ENCODE results near the gene FAM240B. TPM values are rescaled to one million over a fixed set of nuclear protein-coding genes. Genes with fewer than 3 reads are reported as not detected.

FAM240B gene
- total RNA-seq, 1 experiment from 2014 or later = not detected

GRCh38 chr9:38696999-38697398 lies 22.9 kb downstream of the FAM240B start:
- no peak overlapping the region for H3K56ac ChIP-seq (ENCODE audit: insufficient read length, low read depth, low read length)
- H2BK12ac ChIP-seq (ENCODE audit: insufficient read length, low read depth, low read length) = no peak overlapping the region
- H3K18ac ChIP-seq (ENCODE audit: insufficient read length, low read depth, low read length) = no peak overlapping the region
- no peak overlapping the region for H4K91ac ChIP-seq (ENCODE audit: insufficient read length, low read depth, low read length)
- no peaks in the 10 kb centered on the region for H3K79me2 ChIP-seq (ENCODE audit: insufficient read depth, low read length)
- H3K4ac ChIP-seq (ENCODE audit: low read depth, low read length) = no peak overlapping the region
- no peak for TF ChIP-seq CTCF (conservative IDR thresholded peaks at IDR 0.05)
- no peak overlapping the region for H3K14ac ChIP-seq (ENCODE audit: insufficient read depth, low read length)
- H2AK5ac ChIP-seq (ENCODE audit: insufficient read length, low read length) = no peak overlapping the region
- peaks cover 24 to 31% of the 10 kb centered on the region in 2 experiments for H3K4me1 Mint-ChIP-seq
- peaks cover 7% of the 10 kb centered on the region; the same call in 1 of the 2 replicates for H3K27me3 Mint-ChIP-seq (ENCODE audit: low read depth)
- H3K27ac ChIP-seq (ENCODE audit: insufficient read length, low read depth, low read length) = no peak overlapping the region
- no peaks in the 10 kb centered on the region for H3K9me3 ChIP-seq (ENCODE audit: control insufficient read depth, low read depth, low read length)
- no peak overlapping the region for H2AFZ ChIP-seq (ENCODE audit: low read length)
- DNase-seq = no peak
- H2BK15ac ChIP-seq (ENCODE audit: low read depth, low read length) = no peak overlapping the region
- H2BK20ac ChIP-seq (ENCODE audit: low read depth, low read length, poor library complexity, severe bottlenecking) = no peak overlapping the region
- no peaks in the 10 kb centered on the region for H3K23me2 ChIP-seq (ENCODE audit: insufficient read length, low read depth, low read length, poor library complexity, severe bottlenecking)
- H3K4me3 Mint-ChIP-seq = no peak overlapping the region
- no peak overlapping the region for H2BK120ac ChIP-seq (ENCODE audit: low read depth, low read length, poor library complexity, severe bottlenecking)
- no peak overlapping the region for H4K5ac ChIP-seq (ENCODE audit: insufficient read length, low read depth, low read length)
- no peaks in the 10 kb centered on the region for H3K9me3 Mint-ChIP-seq
- no peak overlapping the region for H3K4me2 ChIP-seq (ENCODE audit: insufficient read depth, insufficient read length, low read length)
- no peaks in the 10 kb centered on the region for H3K79me1 ChIP-seq (ENCODE audit: insufficient read depth, low read depth, low read length, poor library complexity, severe bottlenecking)
- H2BK5ac ChIP-seq (ENCODE audit: insufficient read length, low read length) = no peak overlapping the region
- H3K36me3 Mint-ChIP-seq (ENCODE audit: insufficient read depth in 1 of 3, low read depth in 3 of 3) = no peaks in the 10 kb centered on the region; a peak in 2 of 7 replicates
- no peaks in the 10 kb centered on the region for H4K20me1 ChIP-seq (ENCODE audit: control insufficient read depth, insufficient read depth, insufficient read length)
- no peak overlapping the region; a peak in 1 of 7 replicates for H3K27ac Mint-ChIP-seq
- no peak overlapping the region for H3T11ph ChIP-seq (ENCODE audit: low read length)
- no CpG with 5 or more reads among the region's 3 CpGs for WGBS (ENCODE audit: extremely low coverage, insufficient read length, low lambda C conversion rate)
- no peaks in the 10 kb centered on the region; the same call in 1 of the 2 replicates for H3K4me1 ChIP-seq (ENCODE audit: insufficient read depth, low read length)
- no peak overlapping the region for H3K9ac ChIP-seq (ENCODE audit: extremely low read depth, insufficient read length, low read length)
- no peak overlapping the region for H3K23ac ChIP-seq (ENCODE audit: insufficient read length, low read depth, low read length)
- H4K8ac ChIP-seq (replicated peaks; ENCODE audit: insufficient read length, low read depth, low read length) = no peak overlapping the region
- no peaks in the 10 kb centered on the region for H3K27me3 ChIP-seq (ENCODE audit: insufficient read depth, low read length)
